CD4-positive, alpha-beta T cell treated with Interleukin-2 at 100 ng/mL for 4 hours (primary cell): Measurements from ENCODE around the gene TMEM234.

Experiments used
- DNase-seq: peaks from one replicate; pipeline ENCODE4 v3.0.0-alpha.2; 2020; ENCODE audit warnings: low spot score

TMEM234 gene

DNA sequence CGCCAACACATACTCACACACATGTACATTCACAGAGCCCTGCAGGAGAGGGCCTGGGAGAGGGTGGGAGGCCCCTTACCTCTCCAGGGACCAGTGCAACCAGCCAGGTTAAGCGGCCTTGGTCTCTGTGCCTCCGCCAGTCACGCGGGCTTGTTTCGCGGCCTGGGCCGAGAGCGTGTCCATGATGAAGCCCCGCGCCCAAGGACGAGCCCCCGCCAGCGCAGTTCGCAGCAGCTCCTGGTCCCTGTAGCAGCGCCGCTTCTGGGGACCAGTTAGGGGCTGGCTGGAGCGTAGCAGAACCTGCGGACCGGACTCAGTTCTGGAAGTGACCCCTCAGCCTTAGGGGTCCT, 17.6 kb upstream of the TMEM234 start:
- DNase-seq, result no peak

DNA sequence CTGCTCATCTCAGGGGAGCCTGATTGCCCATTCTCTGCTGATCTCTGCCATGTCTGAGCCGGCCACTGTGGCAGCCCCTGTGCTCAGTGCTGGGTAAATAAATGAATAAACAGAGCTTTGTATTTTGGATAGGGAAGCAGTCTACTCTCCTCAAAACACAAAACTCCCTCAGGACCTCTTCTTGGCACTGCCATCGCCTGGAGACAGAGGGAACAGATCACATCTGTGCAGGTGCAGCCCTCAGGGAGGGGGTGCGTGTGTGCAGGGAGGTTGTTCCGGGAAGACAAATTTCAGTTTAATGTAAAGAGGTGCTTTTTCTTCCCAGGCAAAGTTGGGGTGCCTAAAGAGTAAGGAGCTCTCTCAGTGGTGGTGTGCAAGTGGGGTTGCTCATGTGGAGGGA, 17.2 kb upstream of the TMEM234 start:
- no peak for DNase-seq

DNA sequence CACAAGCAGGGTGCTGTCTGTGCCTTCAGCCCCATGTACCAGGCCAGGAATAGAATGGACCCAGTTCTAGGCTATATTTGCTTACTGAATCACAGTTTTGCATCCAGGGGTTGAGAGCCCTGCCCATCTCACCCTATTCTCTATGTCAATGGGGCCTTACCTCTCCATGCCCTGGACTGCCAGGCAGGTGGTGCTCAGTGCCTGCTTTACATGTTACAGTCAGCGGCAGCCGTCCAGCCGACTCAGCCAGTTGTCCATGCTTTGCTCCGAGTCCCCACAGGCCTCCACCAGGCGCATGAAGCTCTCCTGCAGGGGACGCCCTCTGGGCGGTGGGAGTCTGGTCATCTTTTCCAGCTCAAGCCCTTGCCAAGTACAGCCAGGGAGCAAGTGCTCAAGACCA, 12.6 kb upstream of the TMEM234 start:
- DNase-seq, result no peak

DNA sequence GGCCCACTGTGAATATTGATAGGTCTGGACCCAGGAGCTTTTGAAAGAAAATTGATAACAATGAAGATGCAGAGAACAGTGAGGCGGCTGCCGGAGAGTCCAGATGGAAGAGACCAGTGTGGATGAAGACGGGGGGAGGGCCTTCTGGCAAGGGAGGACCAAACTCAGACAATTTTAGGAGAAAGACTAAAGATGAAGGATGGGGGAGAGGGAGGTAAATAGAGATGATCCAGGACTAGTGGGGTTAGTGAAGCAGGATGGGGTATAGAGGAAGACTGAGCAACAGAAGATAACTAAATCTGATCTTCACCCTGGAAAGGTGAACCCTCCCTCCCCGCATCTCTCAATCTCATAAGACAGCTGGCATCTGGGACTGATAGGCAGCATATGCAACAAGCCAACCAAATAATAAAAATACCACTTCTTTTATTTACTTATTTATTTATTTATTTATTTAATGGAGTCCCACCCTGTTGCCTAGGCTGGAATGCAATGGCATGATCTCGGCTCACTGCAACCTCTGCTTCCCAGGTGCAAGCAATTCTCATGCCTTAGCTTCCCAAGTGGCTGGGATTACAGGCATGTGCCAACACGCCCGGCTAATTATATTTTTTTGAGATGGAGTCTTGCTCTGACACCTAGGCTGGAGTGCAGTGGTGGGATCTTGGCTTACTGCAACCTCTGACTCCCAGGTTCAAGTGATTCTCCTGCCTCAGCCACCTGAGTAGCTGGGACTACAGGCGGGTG, 10.6 kb upstream of the TMEM234 start:
- no peak for DNase-seq

DNA sequence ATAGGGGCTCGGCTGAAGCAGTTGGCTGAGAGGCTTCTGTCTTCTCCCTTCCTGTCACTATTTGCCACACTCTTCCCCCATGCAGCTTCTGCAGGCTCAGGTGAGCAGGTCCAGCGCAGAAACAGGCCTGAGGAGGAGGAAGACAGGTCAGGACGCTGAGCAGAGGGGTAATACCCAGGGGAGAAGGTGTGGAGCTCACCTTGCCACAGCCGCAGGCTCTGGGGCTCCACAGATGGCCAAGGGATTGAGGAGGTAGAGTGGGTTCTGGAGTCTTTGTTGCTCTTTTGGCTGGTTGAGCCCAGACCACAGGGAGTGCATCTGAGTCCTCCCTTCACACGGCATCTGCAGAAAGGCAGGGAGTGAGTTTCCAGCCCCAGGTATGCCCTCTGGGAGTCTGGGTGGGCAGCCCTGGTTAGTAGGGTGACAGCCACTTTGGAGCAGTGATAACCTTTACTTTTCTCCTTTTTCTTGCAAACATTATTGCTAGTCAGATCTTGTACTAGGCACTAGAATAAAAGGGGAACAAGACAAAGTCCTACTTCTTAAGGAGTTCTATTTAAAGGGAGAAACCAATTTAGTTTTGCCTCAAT, 9.8 kb upstream of the TMEM234 start:
- no peak for DNase-seq

DNA sequence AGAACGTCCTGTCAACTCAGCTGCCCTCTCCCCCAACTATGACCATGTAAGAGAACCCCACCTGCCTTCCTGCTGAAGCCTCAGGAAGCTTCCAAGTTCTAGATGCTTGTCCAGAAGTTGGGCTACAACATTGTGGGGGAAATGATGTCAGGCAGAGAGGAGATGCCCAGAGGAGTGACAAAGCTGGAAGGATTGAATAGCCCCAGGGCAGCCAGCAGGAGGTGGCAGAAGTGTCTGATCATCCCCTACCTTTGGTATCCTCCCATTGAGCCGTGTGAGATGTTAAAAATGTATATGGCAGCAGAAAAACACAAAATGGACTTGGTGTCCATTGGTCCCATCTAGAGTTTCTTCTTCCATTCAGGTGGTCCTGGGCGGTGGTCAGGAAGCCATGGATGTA, 6.6 kb upstream of the TMEM234 start:
- DNase-seq, result no peak

DNA sequence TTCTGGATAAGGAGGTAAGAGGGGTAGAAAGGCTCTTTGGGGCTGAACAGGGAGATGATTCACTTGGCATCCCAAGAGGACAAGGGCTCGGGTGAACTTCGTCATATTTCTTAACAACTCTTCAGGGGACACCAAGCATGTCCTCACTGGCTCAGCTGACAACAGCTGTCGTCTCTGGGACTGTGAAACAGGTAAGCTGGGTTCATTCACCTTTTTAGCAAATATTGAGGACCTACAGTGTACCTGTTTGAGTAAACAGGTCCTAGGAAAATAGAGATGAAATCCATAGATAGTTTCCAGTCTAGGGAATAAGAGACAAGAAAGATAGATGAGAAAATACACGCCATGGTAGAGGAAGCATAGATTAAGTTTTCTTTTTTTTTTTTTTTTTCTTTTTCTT, 2.1 kb upstream of the TMEM234 start:
- no peak for DNase-seq

DNA sequence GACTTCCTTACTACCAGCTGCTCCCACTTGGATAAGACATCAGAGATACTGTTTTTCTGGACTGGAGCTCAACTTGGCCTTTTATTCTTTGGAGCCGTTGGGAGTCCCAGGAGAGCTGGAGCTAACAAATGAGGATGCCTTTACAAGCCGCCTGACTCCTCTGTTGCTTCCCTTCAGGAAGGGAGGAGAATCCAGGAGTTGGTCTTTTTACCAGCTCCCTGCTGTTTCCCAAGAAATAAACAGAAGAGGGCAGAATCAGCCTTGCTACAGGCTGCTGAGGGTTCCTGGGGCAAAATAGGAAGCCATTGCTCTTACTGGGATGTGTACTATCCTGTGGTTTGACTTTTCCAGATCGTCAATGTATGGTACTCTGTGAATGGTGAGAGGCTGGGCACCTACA, 1.5 kb upstream of the TMEM234 start:
- DNase-seq, result no peak

DNA sequence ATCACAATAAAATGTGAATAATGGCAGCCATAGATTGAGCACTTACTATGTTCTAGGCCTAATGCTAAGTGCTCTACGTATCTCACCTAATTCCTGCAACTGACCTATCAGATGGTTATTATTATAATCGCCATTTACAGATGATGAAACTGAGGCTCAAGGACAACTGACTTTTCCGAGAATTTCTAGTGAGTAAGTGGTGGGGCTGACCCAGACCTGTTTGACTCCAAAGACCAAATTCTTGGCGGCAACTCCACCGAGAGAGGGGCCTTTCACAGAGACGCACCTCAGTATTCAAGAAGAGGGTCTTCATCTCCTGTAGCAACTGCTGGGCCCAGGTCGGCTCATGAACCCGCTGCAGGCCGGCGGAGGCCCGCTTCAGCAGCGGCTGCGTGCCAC, 573 bp downstream of the TMEM234 start:
- no peak for DNase-seq

DNA sequence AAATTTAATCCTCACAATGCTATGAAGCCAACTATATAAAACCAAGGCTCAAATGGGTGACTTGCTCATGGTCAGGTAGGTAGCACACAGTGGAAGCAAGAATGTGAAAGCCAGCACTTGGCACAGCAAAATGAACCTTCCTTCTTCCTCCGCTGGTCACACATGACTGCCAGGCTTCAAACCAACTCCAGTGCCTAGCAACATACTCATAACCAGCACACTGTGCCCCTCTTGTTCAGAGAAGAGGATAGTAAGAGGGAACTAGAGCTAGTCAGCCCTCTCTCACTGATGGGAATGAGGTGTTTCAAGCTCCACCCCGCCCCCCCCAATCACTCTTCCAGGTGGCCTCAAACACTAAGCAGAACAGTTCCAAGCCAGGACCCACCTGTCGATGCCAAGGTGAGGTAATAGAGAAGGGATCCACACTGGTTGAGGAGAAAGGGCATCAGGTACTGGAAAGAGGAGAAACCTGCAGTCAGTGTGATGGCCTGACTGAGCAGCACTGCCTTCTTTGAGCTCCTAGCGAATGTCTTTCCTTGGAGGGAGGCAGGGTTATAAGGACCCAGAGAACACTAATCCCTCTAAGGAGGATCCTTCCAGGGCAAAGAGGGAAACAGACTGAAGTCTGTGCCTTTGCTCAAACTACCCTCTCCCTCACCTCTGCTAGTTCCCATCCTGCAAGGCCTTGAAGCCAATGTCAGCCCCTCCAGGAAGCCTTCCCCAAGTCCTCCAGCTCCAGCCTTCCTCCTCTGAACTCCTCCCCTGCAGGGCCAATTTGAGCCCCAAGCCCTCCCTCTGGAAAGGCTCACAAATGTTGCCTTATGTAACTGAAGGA, 1.2 kb downstream of the TMEM234 start:
- DNase-seq, result no peak

DNA sequence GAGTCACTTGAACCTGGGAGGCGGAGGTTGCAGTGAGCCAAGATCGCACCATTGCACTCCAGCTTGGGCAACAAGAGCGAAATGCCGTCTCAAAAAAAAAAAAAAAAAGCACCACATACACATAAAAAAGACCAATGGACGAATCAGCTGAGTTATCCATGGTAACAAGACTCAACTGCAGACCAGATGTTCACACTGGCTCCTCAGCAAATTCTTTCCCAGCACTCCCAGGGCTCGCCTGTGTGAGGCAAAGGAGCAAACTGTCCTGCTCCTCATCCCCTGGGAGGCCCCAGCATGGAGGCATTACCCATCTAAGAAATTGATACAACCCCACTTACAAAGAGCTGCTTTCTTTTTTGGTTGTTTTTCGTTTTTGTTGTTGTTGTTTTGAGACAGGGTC, 3.1 kb downstream of the TMEM234 start:
- DNase-seq, result no peak

DNA sequence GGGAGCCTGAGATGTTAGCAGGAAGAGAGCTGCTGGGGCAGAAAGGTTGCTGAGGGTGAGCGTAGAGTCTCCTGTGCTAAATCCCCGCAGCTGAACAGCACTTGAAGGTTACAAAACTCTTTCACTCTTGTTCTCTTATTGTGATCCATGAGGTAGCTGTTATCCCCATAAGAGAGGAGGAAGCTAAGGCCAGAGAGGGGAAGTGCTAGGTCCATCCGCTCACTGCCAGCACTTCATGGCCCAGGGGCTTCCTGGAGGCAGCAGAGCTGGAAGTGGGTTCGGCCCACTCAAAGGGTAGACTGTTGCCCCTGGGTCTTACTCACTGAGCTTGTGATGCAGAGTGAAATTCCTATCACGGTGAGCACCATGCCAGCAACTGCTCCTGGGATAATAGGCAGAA, 5.6 kb downstream of the TMEM234 start:
- no peak for DNase-seq

DNA sequence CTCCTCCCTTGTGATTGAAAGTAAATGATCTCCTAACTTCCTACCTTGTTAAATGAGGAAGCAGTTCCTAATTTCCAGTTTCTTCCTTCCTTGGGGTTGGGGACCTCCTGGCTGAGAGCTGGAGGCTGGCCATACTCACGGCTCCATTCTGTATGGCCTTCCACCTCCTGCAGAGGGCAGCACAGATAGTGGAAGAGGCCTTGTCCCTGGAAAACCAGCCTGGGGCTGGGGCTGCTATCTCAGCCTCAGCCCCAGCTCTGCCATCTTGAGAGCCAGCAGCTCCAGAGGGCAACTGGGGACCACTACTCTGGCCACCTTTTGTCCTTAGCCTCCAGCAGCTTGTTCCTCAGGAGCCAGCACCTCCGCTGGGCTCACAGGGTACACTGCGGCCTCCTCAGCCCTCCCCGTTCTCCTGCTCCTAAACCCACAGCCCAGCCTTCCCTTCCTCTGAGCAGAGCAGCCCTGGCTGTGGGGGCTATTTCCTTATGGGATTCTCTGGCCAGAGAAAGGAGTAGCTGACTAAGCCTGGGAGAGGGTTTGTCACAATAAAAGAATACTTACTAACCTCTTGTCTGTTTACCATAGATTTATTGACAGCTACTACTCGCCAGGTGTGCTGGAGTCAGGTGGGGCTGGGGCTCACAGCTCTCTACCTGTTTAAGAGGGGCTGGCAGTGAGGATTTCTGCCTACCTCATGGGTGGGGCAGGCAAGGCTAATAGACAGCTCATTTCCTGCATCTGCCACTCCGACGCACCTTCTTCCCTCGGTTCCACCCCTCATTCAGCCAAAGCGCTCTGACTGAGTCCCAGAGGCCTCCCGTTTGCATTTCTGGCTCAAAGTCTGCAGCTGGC, 6.3 kb downstream of the TMEM234 start:
- DNase-seq, result peak; percentile 65

DNA sequence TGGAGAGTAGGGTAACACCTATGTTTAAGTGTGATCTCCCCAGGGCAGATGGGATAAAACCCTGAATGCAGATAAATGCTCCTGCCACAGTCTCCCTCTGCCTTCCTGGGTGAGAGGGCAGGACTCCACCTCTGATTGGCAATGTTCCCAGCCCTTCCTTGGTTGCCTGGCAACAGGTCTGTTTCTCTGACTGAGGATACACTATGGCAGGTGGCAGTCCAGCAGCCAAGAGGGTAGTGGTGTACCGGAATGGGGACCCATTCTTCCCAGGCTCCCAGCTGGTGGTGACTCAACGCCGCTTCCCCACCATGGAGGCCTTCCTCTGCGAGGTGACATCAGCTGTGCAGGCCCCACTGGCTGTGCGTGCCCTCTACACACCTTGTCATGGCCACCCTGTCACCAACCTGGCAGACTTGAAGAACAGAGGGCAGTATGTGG, 13.2 kb downstream of the TMEM234 start, which contains the start of gene DCDC2B:
TSS of gene DCDC2B (plus strand) at position 199 of the 438 bp plus-strand sequence. CDS start at position 204, 5 bp downstream.
- DNase-seq, result peak; percentile 29

DNA sequence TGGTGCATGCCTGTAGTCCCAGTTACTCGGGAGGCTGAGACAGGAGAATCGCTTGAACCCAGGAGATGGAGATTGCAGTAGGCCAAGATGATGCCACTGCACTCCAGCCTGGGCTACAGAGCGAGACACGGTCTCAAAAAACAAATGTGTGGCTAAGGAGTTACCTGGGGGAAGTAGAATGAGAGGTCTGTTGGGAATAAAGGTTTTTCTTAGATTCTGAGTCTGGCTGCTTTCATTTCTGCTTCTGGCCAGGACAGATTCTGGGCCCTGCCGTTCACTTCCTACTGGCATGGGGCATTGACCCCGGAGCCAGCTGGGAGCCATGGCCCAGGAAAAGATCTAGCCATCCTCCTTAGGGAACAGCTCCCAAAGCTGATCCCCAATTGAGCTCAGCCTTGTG, 13.7 kb downstream of the TMEM234 start:
- no peak for DNase-seq

DNA sequence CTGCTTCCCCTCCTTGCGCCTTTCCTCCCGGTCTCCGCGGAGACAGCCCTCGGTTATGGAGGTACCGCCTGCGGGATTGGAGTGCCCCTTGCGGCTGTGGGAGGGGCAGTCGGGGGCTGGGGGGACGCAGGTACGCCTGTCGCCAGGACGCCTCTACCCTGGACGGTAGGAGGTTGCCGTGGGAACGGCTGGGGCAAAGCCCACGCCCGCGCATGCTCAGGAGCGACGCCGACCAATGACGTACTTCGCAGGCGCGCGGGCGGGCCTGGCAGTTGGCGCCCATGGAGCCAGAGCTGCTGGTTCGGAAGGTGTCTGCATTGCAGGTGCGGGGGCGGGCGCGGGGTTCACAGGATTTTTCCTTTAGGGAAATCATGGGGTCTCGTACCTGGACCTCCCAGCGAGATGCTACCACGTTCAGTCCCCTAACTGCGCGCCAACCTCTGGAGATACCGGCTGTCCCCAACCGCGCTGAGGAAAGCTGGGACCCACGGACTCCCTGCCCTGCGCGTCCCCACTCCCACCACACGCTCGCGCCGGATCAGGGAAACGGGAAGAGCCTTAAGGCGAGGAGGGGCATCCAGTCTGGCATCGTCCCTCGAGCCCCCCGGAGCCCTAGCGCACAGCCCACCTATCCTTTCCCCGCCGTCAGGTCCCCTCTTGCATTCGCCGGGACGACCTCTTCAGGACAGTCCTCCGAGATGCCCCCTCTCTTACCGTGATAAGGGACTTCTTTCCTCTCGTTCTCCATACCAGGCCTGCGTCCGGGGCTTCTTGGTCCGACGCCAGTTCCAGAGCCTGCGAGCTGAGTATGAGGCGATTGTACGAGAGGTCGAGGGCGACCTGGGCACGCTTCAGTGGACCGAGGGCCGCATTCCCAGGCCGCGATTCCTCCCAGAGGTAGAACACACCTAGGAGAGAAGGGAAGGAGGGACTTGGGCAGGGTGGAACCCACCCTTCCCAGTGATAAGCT, 16.5 kb downstream of the TMEM234 start, which contains the start of gene IQCC:
TSS of gene IQCC (plus strand) at position 271 of the 970 bp plus-strand sequence. CDS start at position 282, 11 bp downstream.
- DNase-seq, result peak; percentile 85

DNA sequence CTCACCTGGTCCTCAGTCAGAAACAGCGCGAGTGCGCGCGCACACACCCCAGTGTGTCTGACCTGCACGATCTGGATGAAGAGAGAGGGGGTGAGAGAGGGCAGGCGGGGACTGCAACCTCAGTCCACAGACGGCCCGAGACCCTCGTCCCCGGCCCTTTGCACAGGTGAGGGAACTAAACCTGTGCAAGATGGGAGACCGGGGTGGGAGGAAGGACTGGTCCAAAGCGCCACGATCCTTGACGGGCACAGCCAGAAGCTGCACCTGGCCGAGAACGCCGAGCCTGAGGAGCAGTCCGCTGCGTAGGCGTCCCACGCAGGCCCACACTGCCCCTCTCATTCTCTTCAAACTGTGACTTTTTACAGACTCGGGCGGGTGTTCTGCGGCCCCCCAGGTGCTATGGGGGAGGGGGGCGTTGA, 17.2 kb downstream of the TMEM234 start:
- no peak for DNase-seq

DNA sequence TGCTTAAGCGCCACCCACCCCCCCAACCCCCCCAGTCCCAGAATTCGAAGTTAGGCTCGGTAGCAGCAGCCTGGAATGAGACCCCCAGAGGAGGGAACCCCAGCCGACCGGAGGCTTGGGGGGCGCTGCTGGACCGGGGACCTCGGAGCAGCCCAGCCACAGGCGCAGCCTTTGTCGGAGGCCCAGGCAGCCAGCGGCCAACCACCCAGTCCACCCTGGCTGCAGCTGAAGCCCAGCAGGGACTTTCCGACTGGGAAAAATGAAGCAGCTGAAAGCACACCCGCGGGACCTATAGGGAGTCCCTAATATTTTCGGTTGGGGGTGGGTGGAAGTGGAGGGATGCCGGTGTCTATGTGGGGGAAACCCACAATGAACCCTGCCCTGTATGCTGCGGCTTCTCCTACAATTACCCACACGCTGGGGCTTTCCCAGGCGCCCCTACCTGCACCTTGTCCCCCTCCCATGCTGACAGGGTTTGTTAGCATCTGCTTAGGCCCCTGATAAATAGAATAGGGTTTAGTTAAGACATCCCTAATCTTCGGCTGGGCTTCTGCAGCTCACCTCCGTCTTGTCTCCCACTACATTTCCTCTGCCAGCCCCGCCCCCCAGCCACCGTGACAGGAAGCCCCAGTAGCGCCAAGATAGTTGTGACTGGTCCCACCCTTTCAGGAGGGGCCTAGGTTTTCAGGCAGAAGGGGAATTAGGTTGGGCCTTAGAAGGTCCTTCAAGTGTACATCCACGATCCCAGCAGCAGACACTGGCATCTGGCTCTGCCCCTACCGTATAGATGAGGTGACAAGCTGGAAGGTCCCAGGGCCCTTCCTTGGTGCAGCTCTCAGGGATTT, 20.9 kb downstream of the TMEM234 start:
- peak; percentile 76 for DNase-seq

DNA sequence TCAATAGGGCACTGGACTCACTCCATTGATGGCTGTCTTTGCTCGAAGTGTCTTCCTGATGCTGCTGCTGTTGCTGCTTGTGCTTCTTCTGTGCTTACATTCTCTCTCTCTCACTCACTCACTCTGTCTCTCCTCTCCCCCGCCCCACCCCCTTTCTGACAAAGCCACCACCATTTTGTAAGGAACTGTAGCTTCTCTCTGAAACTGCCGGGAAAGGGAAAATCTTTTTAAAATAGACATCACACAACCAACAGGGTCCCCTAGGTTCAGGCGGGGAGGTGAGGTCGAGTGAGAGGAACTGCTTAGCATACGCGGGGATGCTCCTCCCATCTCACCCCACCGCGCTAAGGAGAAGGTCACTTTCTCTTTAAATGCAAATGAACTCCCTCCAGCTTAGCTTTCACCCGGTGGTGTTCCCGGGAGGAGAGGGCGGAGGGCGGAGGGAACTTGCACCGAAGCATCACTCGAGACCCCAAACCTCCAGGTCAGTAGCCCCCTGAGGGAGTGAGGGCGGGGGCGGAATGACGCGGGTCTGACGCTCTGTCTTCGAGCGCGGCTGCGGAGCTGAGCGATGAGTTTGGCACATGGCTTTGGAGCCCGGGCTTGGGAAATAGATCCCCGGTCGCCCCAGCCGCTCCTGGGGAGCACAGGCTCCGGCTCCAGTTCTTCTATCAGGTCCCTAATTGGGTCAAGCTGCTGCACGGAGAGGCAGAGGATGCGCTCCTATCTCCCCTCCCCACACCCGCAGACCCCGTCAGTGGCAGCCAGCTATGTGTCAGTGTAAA, 21.7 kb downstream of the TMEM234 start, which contains the start of gene CCDC28B:
TSS of gene CCDC28B (plus strand) at position 370 of the 785 bp plus-strand sequence. CDS start 1,341 bp downstream, outside the sequence.
- peak; percentile 41 for DNase-seq
